ENCODE measurements around the gene ING5.

The ING5 gene

GRCh38 chr2:241672243-241673188, 29.3 kb upstream of the ING5 start:
- no peak for DNase-seq (ENCODE audit: low spot score)

DNA sequence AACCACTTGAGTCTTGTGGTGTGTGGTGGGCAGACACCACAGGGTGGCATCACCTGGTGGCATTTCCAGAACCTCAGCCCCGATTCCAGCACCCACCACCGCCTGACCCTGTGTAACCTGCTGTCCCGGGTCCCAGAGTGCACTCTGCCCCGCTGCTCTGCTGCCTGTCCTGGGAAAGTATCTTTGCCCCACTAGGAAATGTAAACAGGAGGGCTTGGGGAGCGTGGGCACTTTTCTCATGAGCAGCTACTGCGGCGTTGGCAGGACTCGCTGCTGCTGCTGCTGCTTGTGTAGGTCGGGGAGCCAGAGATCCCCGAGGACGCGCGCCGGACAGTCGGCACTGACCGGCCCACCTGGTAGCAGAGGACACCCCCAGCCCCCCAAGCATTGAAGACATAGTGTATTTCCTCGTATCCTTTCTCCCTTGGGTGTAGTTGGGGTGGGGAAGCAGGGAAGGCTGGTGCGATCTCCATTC, 28.6 kb upstream of the ING5 start:
- no peak for DNase-seq (ENCODE audit: low spot score)

DNA sequence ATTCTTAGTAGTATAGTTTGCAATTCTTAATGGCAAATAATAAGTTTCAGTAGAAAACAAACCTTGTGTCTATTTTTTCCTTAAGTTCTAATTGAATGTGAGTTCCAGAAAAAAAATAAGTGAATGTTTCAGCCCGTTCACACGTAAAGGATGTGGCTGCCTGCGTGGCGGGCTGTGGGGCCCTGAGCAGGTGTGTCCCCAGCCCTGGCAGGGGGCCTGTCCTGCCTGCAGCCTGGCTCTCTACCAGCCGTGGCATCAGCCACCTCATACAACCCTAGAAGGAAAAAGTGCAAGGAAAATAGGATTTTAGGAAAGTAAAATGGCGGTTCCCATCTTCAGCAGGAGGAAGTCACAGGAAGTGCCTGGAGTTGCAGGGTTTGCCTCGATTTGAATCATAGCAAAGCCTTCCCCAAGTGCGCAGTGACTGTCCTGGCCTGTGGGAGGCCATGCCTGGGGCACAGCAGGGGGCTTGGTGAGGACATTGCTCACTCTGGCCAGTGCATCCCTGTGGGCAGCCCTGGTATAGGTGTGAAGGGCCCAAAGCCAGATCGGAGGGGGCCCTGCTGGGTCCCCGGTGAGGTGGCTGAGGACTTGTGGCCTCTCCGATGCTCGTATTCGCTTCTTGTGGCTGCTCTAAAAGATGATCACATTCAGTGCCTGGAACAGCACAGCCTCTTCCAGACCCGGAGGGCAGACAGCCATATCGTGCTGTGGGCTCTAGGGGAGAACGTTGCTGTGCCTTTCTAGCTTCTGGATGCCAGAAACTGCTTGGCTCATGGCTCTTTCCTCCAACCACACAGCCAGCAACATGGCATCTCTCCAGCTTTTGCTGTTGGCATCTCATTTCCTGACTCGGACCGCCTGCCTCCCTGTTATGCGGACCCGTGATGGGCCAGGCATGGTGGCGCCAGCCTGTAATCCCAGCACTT, 27.8 kb upstream of the ING5 start:
- DNase-seq (ENCODE audit: low spot score) = no peak

GRCh38 chr2:241675885-241676284, 26.0 kb upstream of the ING5 start:
- DNase-seq (ENCODE audit: low spot score) = no peak

GRCh38 chr2:241676665-241677064, 25.2 kb upstream of the ING5 start:
- DNase-seq (ENCODE audit: low spot score) = no peak

DNA sequence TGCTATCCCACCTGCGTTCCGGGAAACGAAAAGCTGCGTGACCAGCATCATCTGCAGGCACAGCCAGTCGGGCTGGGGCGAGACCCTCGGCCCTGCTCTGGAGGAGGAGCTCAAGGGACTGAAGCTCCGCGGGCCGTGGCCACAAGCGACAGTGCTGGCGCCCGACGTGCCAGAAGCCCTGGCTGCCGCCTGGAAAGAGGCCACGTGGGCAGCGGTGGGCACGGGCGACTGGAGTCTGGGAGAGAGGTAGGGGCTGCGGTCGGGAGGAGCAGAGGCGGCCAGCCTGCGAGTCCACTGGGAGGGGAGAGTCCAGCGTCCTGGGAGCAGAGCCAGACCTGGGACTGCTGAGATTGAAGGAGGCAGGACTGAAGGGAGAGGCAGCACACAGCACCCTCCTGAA, 24.4 kb upstream of the ING5 start:
- DNase-seq (ENCODE audit: low spot score) = no peak

GRCh38 chr2:241678307-241678706, 23.5 kb upstream of the ING5 start:
- no peak for DNase-seq (ENCODE audit: low spot score)

GRCh38 chr2:241678784-241679540, 22.9 kb upstream of the ING5 start:
- DNase-seq (ENCODE audit: low spot score) = no peak

DNA sequence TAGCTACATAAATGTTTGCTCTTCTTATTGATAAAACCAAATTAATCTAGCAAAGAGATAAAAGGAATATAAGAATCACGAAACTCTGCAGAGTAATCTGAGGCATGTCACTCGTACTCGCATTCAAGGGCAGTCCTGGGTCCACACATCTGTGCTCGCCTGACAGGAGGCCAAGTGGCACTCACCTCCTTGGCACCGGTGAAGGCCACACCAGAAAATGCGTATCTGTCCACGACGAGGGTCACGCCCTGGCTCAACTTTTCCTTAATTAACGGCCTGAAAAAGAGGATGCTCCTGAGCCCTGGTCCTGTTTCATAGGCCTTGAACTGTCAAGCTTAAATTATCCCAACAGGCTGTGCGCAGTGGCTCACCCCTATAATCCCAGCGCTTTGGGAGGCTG, 21.8 kb upstream of the ING5 start:
- no peak for DNase-seq (ENCODE audit: low spot score)

GRCh38 chr2:241680827-241681599, 20.8 kb upstream of the ING5 start:
- no peak for DNase-seq (ENCODE audit: low spot score)

DNA sequence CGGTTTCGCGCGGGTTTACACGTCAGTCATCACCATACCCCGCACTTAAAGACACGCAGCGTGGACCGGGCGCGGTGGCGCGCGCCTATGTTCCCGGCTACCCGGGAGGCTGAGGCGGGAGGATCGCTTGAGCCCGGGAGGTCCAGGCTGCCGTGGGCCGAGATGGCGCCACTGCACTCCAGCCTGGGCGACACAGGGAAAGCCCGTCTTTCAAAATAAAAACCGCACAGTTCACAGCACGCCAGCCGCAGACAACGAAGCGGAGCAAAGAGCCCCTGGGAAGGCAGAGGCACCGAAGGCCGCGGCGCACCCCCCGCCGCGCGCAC, 15.6 kb upstream of the ING5 start:
- no peak for DNase-seq (ENCODE audit: low spot score)

GRCh38 chr2:241686650-241687425, 15.0 kb upstream of the ING5 start, which contains the start of gene DTYMK:
DTYMK (minus strand) TSS chr2:241686815; CDS start chr2:241686783, 32 bp downstream.
- peak; percentile 94 for DNase-seq (ENCODE audit: low spot score)

DNA sequence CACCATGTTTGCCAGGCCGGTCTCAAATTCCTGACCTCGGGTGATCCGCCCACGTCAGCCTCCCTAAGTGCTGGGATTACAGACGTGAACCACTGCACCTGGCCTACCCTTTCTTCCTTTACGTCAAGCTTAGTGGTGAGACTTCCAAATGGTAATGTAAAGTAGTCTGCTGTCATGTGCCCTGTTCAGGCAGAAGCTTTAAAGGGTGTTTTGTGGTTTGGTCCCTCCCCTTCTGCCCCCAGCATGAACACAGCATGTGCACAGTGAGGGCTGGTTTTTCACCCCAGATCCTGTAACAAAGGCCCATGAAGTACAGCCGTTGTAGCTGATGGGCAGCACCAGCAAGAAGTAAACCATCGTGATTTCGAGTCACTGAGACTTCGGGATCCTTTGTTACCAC, 12.5 kb upstream of the ING5 start:
- DNase-seq (ENCODE audit: low spot score) = no peak

GRCh38 chr2:241690202-241690717, 11.6 kb upstream of the ING5 start:
- DNase-seq (ENCODE audit: low spot score) = no peak

- no peak for DNase-seq (ENCODE audit: low spot score)
Measured at GRCh38 chr2:241692448-241692847, 9.4 kb upstream of the ING5 start.

DNA sequence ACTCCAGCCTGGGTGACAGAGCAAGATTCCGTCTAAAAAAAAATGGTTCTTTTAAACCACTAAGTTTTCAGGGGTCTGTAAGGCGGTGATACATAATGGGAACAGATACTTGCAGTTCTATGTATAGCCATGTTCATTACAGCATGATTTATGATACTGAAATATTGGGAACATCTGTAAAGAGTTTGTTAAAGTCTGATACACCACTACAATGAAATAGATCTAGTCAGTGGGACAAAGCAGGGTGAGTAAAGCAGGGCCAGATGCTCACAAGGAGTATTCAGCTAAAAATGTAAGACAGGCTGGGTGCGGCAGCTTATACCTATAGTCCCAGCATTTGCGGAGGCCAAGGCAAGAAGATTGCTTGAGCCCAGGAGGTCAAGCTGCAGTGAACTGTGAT, 6.2 kb upstream of the ING5 start:
- no peak for DNase-seq (ENCODE audit: low spot score)

- DNase-seq (ENCODE audit: low spot score) = peak; percentile 93
Measured at GRCh38 chr2:241701149-241701398, 765 bp upstream of the ING5 start.

DNA sequence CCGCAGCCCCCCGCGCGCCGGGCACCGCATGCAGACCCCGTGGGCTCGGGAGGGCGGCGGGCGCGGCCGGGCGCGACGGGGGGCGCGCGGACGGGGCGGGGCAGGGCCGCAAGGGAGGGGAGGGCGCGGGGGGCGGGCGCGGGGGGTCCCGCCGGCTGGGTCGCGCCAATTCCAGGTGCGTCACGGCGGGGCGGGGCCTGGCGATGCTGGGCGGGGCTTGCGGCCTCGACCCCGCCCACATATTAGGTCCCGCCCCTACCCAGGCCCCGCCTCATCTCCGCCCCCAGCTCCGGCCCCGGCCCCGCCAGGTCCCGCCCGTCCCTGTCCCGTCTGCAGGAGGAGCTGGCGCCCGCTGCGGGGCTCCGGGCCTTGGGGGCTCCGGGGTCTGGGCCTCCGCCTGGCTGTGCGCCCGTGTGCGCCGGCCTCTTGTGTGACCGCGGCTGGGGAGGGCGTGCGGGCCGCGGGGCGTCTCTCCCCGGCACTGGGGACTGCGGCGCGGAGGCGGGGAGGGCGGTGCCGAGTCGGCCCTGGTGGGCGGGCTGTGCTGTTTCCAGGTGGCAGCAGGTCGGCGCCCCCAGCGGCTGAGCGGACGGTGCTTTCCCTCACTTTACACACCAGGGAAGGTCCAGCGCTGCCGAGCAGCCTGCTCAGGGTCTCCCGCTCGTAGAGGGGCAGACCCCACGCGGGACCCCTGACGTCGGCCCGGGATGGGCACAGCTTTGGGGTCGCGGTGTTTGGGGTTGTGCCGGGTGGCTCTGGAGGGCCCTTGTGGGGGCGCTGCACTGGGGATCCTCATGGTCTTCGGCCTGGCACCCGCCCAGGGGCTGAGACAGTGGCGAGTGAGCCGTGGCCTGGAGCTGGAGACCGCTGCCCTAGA, 554 bp downstream of the ING5 start:
- DNase-seq (ENCODE audit: low spot score) = peak; percentile 84

GRCh38 chr2:241703032-241703604, 1.3 kb downstream of the ING5 start:
- DNase-seq (ENCODE audit: low spot score) = peak; percentile 22
